Activated CD4-positive, alpha-beta T cell treated with anti-CD3 and anti-CD28 coated beads for 36 hours (primary cell): ENCODE measurements around the gene TP73. TPM values are rescaled to one million over a fixed set of nuclear protein-coding genes. Genes with fewer than 3 reads are reported as not detected.

Experiments used
- ATAC-seq: fragments of 200-7000 bp; cut with Tn5 transposase; one replicate; pipeline ENCODE4 v1.10.0; 2021; ENCODE audit warnings: mild to moderate bottlenecking, moderate library complexity
- CTCF ChIA-PET: fragments of 350-600 bp; sonication (Branson Sonifier 250); formaldehyde crosslinking; loops from one replicate; lab custom pipeline; 2021; ENCODE audit warnings: antibody characterized with exemption; lab: Charles Lee
- POLR2A ChIA-PET: fragments of 350-600 bp; sonication (Branson Sonifier 250); formaldehyde crosslinking; loops from one replicate; lab custom pipeline; 2021; ENCODE audit warnings: antibody characterized with exemption, inconsistent platforms; lab: Charles Lee
- DNase-seq: peaks from one replicate; pipeline ENCODE4 v3.0.0-alpha.2; 2020
- H3K27ac Mint-ChIP-seq: one replicate; pipeline ENCODE4 v1.8.0; 2021; ENCODE audit warnings: mixed read lengths
- H3K27me3 Mint-ChIP-seq: one replicate; pipeline ENCODE4 v1.8.0; 2021; ENCODE audit warnings: mixed read lengths
- H3K36me3 Mint-ChIP-seq: one replicate; pipeline ENCODE4 v1.8.0; 2021; ENCODE audit warnings: low read depth, mixed read lengths
- H3K4me1 Mint-ChIP-seq: one replicate; pipeline ENCODE4 v1.8.0; 2021; ENCODE audit warnings: mixed read lengths
- H3K4me3 Mint-ChIP-seq: one replicate; pipeline ENCODE4 v1.8.0; 2021; ENCODE audit warnings: mild to moderate bottlenecking, moderate library complexity, mixed read lengths
- H3K9me3 Mint-ChIP-seq: one replicate; pipeline ENCODE4 v1.8.0; 2021; ENCODE audit warnings: low read depth, mixed read lengths
- intact Hi-C, 2 experiments: fragments of 100-400 bp; cut with DNase I in 1 of 2; cut with micrococcal nuclease in 1 of 2; formaldehyde crosslinking; loops; one replicate each; pipeline versions ENCODE4 v1.14.2 to v1.15.1; 2022 to 2024; cut with DNase I, micrococcal nuclease
- total RNA-seq, 2 experiments: library from RNA; stranded (reverse); gene quantifications; one replicate each; pipeline ENCODE4 v1.2.3, GENCODE V29; 2021

The TP73 gene
- total RNA-seq, 2 experiments from 2014 or later = 0.32 to 0.40 TPM

GRCh38 chr1:3629561-3630160 is 22.7 kb upstream of the TP73 start:
- peaks cover 3% of the 10 kb centered on the region for H3K36me3 Mint-ChIP-seq
- intact Hi-C loops = loop anchor here in 1 of 2 experiments (10.0 kb wide), 1 partner anchor 1105 kb away; the partner anchor contains the start of gene PANK4
- POLR2A ChIA-PET = no interaction called here
- H3K27me3 Mint-ChIP-seq = no peaks in the 10 kb centered on the region
- peaks cover 5% of the 10 kb centered on the region for H3K4me1 Mint-ChIP-seq
- no peak overlapping the region for H3K27ac Mint-ChIP-seq
- DNase-seq = no peak
- no peaks in the 10 kb centered on the region for H3K9me3 Mint-ChIP-seq
- H3K4me3 Mint-ChIP-seq = no peak overlapping the region
- CTCF ChIA-PET = interaction anchor here (1.2 to 3.8 kb wide), 2 partner anchors 10 to 142 kb away, joined by 3 to 22 read pairs; no protein-coding TSS in a partner anchor
- ATAC-seq = no peak

DNA sequence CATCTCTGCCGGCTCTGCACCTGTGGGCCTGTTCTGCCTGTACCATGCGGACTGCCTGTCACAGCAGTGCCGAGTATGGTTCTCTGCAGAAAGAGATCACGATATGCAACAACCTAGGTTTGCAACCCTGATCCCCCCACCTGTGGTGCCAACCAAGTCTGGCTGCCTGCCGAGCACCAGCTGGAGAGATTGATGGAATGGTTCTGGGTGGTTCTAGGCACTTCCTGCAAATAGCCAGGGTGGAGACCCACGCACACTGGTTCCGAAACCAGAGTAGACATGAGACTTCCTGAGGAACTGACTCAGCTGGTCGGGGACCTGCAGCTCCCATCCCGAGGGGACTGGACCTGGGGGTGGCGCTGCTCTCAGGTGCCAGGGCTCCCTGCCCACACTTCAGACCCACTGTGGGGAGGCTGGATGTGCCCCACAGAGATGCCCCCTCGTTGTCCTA is 22.1 kb upstream of the TP73 start:
- H3K27ac Mint-ChIP-seq = no peak overlapping the region
- ChIA-PET POLR2A (no interaction called here), CTCF (interaction anchor here (3.8 kb wide), 1 partner anchor 11 kb away, joined by 22 read pairs; no protein-coding TSS in a partner anchor)
- H3K27me3 Mint-ChIP-seq = no peaks in the 10 kb centered on the region
- peaks cover 3% of the 10 kb centered on the region for H3K36me3 Mint-ChIP-seq
- no peaks in the 10 kb centered on the region for H3K9me3 Mint-ChIP-seq
- intact Hi-C loops = no loop called here
- ATAC-seq (no peak), DNase-seq (no peak)
- no peak overlapping the region for H3K4me3 Mint-ChIP-seq
- peaks cover 5% of the 10 kb centered on the region for H3K4me1 Mint-ChIP-seq

DNA sequence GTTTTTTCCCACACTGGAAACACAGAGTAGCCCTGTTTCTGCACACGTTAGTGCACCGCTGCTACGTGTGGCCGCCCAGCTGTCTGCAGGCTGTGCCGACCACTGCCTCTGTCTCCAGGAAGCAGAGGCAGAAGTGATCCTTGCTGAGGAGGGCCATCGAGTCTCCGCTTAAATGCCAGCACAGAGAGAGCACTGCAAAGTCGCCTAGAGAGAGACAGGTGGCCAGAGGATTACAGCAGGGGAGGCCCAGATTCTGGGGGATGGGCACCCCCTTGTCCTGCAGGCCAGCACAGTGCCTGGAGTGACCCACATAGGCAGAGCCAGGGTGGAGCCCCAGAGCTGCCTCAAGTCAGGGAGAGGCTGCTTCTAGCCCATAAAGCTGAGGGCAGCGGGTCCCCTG is 21.4 kb upstream of the TP73 start:
- CTCF ChIA-PET = interaction anchor here (3.8 kb wide), 1 partner anchor 12 kb away, joined by 22 read pairs; no protein-coding TSS in a partner anchor
- no peaks in the 10 kb centered on the region for H3K27me3 Mint-ChIP-seq
- H3K36me3 Mint-ChIP-seq = peaks cover 3% of the 10 kb centered on the region
- H3K4me3 Mint-ChIP-seq = no peak overlapping the region
- intact Hi-C loops = no loop called here
- ATAC-seq (no peak), DNase-seq (no peak)
- peaks cover under 1% of the 10 kb centered on the region for H3K4me1 Mint-ChIP-seq
- POLR2A ChIA-PET = no interaction called here
- H3K9me3 Mint-ChIP-seq = no peaks in the 10 kb centered on the region
- H3K27ac Mint-ChIP-seq = no peak overlapping the region

GRCh38 chr1:3631320-3632260 is 20.7 kb upstream of the TP73 start:
- H3K9me3 Mint-ChIP-seq = no peaks in the 10 kb centered on the region
- H3K27me3 Mint-ChIP-seq = no peaks in the 10 kb centered on the region
- ChIA-PET POLR2A (no interaction called here), CTCF (interaction anchor here (0.8 to 3.8 kb wide), 2 partner anchors 12 to 13 kb away, joined by 3 to 22 read pairs; no protein-coding TSS in a partner anchor)
- no peak for DNase-seq
- H3K27ac Mint-ChIP-seq = no peak overlapping the region
- H3K36me3 Mint-ChIP-seq = peaks cover 5% of the 10 kb centered on the region
- intact Hi-C loops = no loop called here
- H3K4me1 Mint-ChIP-seq = no peaks in the 10 kb centered on the region
- H3K4me3 Mint-ChIP-seq = no peak overlapping the region
- ATAC-seq = no peak

- Mint-ChIP-seq H3K4me3 (no peak overlapping the region), H3K36me3 (peaks cover 8% of the 10 kb centered on the region), H3K27me3 (no peaks in the 10 kb centered on the region), H3K27ac (no peak overlapping the region), H3K9me3 (no peaks in the 10 kb centered on the region), H3K4me1 (no peaks in the 10 kb centered on the region)
- DNase-seq (no peak), ATAC-seq (no peak)
- ChIA-PET POLR2A (no interaction called here), CTCF (interaction anchor here (0.8 kb wide), 1 partner anchor 13 kb away, joined by 3 read pairs; no protein-coding TSS in a partner anchor)
- intact Hi-C loops = no loop called here
Observed at GRCh38 chr1:3632298-3632697, 20.0 kb upstream of the TP73 start.

- intact Hi-C loops = no loop called here
- H3K27ac Mint-ChIP-seq = no peak overlapping the region
- no peaks in the 10 kb centered on the region for H3K27me3 Mint-ChIP-seq
- POLR2A ChIA-PET = no interaction called here
- CTCF ChIA-PET = no interaction called here
- peaks cover 8% of the 10 kb centered on the region for H3K36me3 Mint-ChIP-seq
- H3K4me3 Mint-ChIP-seq = no peak overlapping the region
- ATAC-seq = no peak
- H3K4me1 Mint-ChIP-seq = no peaks in the 10 kb centered on the region
- DNase-seq = no peak
- H3K9me3 Mint-ChIP-seq = no peaks in the 10 kb centered on the region
Observed at GRCh38 chr1:3632716-3633343, 19.5 kb upstream of the TP73 start.

GRCh38 chr1:3633344-3634058 is 18.8 kb upstream of the TP73 start:
- Mint-ChIP-seq H3K9me3 (no peaks in the 10 kb centered on the region), H3K36me3 (peaks cover 11% of the 10 kb centered on the region), H3K27me3 (no peaks in the 10 kb centered on the region), H3K4me3 (no peak overlapping the region), H3K27ac (no peak overlapping the region), H3K4me1 (no peaks in the 10 kb centered on the region)
- no peak for DNase-seq
- intact Hi-C loops = no loop called here
- ATAC-seq = no peak
- ChIA-PET POLR2A (no interaction called here), CTCF (no interaction called here)

DNA sequence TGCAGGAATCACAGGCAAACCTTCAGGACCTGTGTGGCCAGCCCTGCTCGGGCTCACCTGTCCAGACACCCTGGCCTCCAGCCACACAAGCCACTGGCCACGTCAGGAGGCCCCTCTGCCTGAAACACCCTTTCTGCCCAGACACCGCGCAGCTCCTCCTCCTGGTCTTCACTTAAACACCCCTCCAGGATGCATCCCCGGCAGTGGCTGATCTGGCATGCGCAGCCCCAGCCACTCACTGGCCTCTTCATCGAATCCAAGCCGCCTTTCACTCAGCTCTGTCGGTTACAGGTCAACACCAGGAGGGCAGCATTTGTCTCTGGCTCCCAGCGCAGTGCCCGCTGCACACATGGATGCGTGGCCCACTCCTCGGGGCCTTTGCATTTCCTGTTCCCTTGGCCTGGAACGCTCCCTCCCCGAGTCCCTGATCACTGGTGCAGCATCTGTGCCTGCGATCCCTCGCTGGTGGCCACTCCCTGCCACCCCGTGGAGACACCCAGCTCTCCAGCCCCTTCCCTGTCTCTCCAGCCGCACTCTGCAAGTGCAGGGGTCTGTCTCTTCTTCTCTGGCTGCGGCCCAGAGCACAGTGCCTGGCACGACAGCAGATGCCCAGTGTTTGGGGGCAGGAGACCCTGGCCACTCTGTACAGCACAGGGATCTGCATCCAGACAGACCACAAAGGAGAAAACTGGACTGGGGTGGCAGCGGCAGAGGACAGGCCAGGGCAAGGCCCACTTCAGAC is 18.1 kb upstream of the TP73 start:
- CTCF ChIA-PET = no interaction called here
- H3K4me1 Mint-ChIP-seq = no peaks in the 10 kb centered on the region
- H3K9me3 Mint-ChIP-seq = no peaks in the 10 kb centered on the region
- no peak overlapping the region for H3K27ac Mint-ChIP-seq
- no peak overlapping the region for H3K4me3 Mint-ChIP-seq
- no peaks in the 10 kb centered on the region for H3K27me3 Mint-ChIP-seq
- peaks cover 11% of the 10 kb centered on the region for H3K36me3 Mint-ChIP-seq
- intact Hi-C loops = no loop called here
- DNase-seq = no peak
- ATAC-seq = no peak
- POLR2A ChIA-PET = no interaction called here

DNA sequence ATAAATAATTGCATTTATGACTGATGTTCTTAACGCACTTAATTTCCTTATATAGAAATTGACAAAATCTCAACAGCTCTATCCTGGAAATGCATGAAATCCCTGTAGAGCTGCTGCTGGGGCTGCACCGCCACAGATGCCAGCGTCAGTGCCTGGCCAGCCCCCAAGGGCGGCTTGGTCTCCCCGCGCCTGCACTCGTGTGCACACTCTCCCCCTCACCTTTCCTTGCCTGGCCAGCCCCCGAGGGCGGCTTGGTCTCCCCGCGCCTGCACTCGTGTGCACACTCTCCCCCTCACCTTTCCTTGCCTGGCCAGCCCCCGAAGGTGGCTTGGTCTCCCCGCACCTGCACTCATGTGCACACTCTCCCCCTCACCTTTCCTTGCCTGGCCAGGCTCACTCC is 16.2 kb upstream of the TP73 start:
- no peak overlapping the region for H3K4me3 Mint-ChIP-seq
- no peaks in the 10 kb centered on the region for H3K9me3 Mint-ChIP-seq
- intact Hi-C loops = no loop called here
- H3K27me3 Mint-ChIP-seq = no peaks in the 10 kb centered on the region
- ATAC-seq (no peak), DNase-seq (no peak)
- ChIA-PET CTCF (interaction anchor here (1.5 kb wide), 1 partner anchor 16 kb away, joined by 4 read pairs; no protein-coding TSS in a partner anchor), POLR2A (no interaction called here)
- no peaks in the 10 kb centered on the region for H3K4me1 Mint-ChIP-seq
- no peak overlapping the region for H3K27ac Mint-ChIP-seq
- peaks cover 11% of the 10 kb centered on the region for H3K36me3 Mint-ChIP-seq

DNA sequence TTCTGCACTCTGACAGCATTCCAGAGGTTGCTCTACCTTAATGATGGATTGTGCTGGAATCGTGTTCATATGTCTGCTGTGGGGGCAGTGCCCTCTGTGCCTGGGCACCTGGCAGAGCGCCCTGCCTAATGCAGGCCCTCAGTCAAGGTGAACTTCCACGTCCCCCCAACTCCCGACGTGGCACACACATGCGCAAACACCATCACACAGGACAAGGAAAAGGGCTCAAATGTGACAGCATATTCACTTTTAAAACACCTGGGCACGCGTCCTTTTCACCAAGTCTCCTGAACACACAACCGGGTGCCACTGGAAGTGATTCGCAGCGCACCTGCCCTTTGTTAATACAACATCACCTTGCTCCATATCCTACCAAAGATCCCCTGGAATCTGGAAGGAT is 15.8 kb upstream of the TP73 start:
- no peaks in the 10 kb centered on the region for H3K9me3 Mint-ChIP-seq
- no peaks in the 10 kb centered on the region for H3K27me3 Mint-ChIP-seq
- peaks cover 11% of the 10 kb centered on the region for H3K36me3 Mint-ChIP-seq
- POLR2A ChIA-PET = no interaction called here
- no peak overlapping the region for H3K4me3 Mint-ChIP-seq
- DNase-seq = no peak
- no peak overlapping the region for H3K27ac Mint-ChIP-seq
- ATAC-seq = no peak
- intact Hi-C loops = no loop called here
- H3K4me1 Mint-ChIP-seq = no peaks in the 10 kb centered on the region
- CTCF ChIA-PET = interaction anchor here (1.5 kb wide), 1 partner anchor 16 kb away, joined by 4 read pairs; no protein-coding TSS in a partner anchor
